ENCODE results near the gene TRPM3.

TRPM3 gene

DNA sequence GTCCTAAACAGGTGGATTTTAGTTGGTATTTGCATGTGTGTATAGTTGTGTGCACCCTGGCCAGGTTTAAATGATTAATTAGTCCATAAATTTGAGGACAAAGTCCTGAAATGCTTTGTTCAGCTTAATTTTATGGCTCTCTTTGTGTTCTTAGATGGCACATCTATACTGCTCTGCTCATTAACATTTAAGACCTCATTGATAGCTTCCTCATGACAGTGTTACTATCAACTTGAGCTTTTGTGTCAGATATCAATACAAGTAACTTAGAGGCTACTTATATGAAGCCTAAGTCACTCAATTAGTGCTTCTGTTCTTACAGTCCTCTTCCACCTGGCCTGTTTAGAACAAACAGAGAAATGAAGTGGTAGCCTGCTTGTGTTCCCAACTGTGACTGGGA lies 240.9 kb downstream of the TRPM3 start:
- H3K4me3 ChIP-seq (ENCODE audit: low read depth, low read length): no peak overlapping the region
- TF ChIP-seq, protein P1, sequence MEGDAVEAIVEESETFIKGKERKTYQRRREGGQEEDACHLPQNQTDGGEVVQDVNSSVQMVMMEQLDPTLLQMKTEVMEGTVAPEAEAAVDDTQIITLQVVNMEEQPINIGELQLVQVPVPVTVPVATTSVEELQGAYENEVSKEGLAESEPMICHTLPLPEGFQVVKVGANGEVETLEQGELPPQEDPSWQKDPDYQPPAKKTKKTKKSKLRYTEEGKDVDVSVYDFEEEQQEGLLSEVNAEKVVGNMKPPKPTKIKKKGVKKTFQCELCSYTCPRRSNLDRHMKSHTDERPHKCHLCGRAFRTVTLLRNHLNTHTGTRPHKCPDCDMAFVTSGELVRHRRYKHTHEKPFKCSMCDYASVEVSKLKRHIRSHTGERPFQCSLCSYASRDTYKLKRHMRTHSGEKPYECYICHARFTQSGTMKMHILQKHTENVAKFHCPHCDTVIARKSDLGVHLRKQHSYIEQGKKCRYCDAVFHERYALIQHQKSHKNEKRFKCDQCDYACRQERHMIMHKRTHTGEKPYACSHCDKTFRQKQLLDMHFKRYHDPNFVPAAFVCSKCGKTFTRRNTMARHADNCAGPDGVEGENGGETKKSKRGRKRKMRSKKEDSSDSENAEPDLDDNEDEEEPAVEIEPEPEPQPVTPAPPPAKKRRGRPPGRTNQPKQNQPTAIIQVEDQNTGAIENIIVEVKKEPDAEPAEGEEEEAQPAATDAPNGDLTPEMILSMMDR (IDR thresholded peaks at IDR 0.05; ENCODE audit: borderline replicate concordance, insufficient read depth, low read depth, low read length): no peak

DNA sequence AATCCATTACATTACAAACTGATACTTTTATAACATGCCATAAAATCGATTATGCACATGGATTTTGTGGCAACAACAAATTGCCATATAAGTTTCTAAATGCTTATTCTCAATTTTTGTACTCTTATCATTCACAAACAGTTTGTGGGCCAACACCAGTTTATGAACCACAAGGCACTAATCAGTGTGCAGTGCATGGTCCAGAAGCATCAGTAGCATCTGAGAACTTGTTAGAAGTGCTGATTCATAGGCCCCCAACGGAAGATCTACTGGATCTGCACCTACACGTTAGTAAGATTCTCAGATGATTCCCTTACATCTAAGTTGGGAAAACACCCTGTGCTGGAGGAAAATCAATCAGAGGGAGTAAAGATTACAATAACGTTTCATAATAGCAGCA lies 242.8 kb downstream of the TRPM3 start:
- H3K4me3 ChIP-seq (ENCODE audit: low read depth, low read length): no peak overlapping the region
- TF ChIP-seq, protein P1 (IDR thresholded peaks at IDR 0.05; ENCODE audit: borderline replicate concordance, insufficient read depth, low read depth, low read length): no peak

DNA sequence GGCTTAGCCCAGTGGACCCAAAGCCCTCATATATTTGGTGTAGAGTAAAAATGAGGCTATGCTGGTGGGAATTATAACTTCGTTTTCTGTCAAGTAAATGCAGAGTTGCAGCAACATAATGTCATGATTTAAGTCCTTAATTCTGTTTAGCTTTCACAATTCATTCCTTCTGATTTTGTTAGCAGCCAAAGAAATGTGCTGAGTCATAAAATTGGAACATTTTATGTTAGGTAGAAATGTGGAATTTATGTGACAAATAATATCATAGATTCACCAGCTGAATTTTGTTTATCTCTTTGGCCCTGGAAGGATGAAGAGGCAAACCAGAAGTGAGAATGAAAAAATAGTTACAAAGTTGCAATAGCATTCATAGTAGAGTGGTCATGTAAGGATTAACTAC lies 247.0 kb downstream of the TRPM3 start:
- TF ChIP-seq, protein P1 (IDR thresholded peaks at IDR 0.05; ENCODE audit: borderline replicate concordance, insufficient read depth, low read depth, low read length): no peak
- H3K4me3 ChIP-seq (ENCODE audit: low read depth, low read length): no peak overlapping the region

DNA sequence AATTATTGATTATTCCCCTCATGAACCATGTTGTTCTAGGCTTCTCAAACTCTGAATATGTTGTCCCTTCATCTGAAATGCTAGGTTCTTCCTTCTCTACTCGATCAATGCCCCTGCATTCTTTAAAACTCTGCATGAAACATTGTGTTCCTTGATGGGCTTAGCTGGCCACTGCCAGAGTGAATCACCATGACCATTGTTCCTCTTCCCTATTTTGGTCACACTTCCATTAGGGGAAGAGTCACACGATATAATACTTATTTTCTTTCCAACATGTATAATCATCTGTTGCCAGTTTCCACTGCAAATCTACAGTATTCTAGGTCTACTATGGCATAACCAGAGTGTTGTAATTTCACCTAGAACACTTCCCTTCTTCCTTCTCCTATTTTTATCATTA lies 247.9 kb downstream of the TRPM3 start:
- H3K4me3 ChIP-seq (ENCODE audit: low read depth, low read length): no peak overlapping the region
- TF ChIP-seq, protein P1 (IDR thresholded peaks at IDR 0.05; ENCODE audit: borderline replicate concordance, insufficient read depth, low read depth, low read length): no peak

DNA sequence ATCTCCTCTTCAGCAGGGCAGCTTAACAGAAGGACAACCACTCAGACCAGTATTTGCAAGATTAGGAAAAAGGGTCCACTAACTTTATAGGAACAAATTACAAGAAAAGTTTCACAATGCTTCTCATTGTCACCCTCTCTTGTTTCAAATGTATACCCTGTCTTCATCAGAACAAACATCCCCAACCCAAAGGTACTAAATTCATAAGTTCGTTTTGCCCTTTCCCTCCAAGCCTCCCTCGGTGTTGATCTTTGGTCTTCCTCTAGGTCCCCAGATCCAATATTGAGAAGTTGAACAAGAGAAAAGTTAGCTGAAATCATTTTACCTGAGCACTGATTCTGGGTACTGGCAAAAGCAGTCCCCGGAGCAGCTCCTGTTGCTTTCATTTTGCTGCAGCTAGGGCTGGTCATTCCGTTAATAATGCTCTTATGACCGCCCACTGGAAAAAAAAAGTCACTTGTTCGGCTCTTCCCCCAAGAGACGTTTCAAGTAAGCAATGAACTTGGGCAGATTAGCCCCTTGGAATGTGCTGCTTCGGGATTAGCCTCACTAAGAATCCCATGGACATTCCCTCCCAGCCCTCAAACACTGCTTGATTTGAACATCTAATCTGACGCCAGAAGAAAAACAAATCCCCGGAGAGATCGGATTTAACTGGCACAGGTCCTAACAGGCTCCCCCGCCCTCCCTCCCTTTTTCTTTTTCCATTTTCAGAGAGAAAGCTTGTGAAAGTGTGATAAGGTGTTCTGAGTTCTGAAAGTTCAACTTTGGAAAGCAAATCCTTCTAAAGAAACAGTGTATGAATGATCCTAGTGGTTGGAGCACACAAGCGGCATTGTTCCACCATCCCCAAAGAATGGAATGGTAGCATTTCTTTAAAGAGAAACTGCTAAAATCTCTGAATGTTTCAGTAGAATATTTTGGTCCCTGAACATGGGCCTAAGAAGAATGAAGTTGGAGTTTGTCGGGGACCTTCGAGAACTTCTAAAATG lies 252.5 kb downstream of the TRPM3 start:
- TF ChIP-seq, protein P1 (IDR thresholded peaks at IDR 0.05; ENCODE audit: borderline replicate concordance, insufficient read depth, low read depth, low read length): no peak
- H3K4me3 ChIP-seq (ENCODE audit: low read depth, low read length): no peak overlapping the region

DNA sequence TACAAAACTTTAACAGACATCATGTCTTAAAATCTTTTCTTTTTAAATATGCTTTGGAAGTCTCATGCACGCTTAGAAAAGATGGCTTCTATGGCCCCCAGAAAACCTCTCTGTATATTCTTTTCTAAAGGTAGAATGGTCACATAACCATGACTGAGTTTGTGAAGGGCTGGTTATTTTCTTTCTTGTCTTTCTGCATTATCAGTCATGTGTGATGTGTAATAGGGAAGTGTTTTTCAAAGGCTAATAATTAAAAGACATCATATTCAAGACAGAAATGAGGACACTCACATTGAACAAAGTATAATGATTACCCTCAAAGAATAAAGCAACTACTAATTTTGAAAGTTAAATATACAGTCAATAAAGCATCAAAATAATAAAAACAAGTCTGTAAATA lies 253.4 kb downstream of the TRPM3 start:
- H3K4me3 ChIP-seq (ENCODE audit: low read depth, low read length): no peak overlapping the region
- TF ChIP-seq, protein P1 (IDR thresholded peaks at IDR 0.05; ENCODE audit: borderline replicate concordance, insufficient read depth, low read depth, low read length): no peak

DNA sequence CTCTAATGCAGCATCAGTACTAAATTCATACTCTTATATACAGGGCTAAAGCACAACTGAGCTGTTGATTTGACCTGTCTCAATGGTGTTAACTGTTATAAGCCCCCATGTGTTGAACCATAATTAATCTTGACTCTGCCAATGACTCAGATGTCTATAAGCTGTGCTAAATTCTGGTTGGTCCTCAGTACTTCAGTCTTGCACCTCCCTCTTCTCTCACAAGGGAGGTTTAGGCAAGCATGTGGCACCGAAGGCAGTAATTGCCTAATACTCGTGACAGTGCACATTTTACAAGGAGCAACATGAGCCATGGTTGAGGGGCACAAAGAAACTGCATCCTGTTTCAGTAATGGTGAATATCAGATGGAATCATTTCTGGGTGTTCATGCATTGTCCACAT lies 255.9 kb downstream of the TRPM3 start:
- TF ChIP-seq, protein P1 (IDR thresholded peaks at IDR 0.05; ENCODE audit: borderline replicate concordance, insufficient read depth, low read depth, low read length): no peak
- no peak overlapping the region for H3K4me3 ChIP-seq (ENCODE audit: low read depth, low read length)
